Medulla oblongata (tissue), 1 donor: ENCODE results near the gene NTM.

Experiments
- DNase-seq: peaks from one replicate; pipeline ENCODE4 v3.0.0-alpha.2; 2015; ENCODE audit errors: extremely low spot score

Gene NTM

DNA sequence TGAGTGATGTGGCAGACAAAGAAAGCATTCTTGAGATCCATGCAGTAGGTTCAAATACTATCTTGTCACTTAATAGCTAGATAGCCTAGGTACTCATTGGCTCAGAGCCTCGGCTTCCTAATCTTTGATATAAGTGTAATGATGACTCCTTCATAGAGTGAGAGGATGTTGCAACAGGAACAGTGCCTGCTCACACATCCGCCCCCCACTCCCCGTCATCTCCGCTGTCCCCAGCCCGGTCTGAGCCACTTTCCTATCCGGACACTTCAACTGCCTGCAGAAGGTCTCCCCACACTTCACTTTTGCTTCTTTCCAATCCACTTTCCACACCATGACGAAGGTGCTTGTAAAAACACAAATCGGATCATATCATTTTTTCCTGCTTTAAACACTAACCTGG lies 128.8 kb downstream of the NTM start:
- peak; percentile 30 for DNase-seq

DNA sequence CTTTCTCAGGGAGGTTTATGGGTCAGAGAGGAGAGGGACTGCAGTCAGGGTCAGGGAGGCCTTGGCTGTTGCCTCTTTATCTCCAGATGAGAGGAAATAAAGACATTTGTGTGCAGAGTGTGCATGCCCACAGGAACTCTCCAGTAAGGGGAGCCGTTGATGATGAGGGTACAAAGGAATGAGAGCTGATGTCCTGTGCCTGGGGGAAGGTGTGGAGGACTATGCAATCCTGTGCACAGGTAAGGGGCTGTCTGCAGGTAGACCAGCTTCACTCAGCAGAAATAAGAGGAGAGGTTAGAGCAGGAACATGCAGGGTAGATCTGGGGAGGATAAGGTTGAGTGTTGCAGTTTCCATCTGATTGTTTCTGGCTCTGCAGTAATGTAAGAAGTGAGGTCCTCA lies 132.6 kb downstream of the NTM start:
- no peak for DNase-seq

GRCh38 chr11:131504199-131504949 lies 134.0 kb downstream of the NTM start:
- DNase-seq, result peak; percentile 77

GRCh38 chr11:131506348-131506747 lies 135.9 kb downstream of the NTM start:
- no peak for DNase-seq

GRCh38 chr11:131510662-131511061 lies 140.2 kb downstream of the NTM start:
- no peak for DNase-seq

- no peak for DNase-seq
These were observed 141.4 kb downstream of the NTM start for GRCh38 chr11:131511794-131512193.

DNA sequence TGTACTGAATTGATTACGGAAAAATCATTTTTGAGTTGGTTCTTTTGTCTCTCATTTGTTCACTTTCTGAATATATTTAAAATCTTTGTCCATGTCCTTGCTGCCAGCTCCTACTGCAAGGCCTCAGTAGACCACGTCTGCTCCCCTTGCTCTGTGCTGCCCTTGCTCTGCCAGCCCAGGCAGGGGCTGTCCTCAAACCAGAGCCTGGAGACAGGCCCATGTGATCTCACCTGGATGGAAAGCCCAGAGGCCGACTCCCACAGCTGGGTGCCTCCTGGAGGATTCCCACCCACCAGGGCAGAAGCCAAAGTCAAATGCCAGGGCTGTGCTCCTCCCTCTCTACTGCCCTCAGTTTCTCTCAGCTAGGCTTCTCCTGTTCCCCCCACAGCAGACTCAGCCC lies 141.8 kb downstream of the NTM start:
- DNase-seq, result no peak

DNA sequence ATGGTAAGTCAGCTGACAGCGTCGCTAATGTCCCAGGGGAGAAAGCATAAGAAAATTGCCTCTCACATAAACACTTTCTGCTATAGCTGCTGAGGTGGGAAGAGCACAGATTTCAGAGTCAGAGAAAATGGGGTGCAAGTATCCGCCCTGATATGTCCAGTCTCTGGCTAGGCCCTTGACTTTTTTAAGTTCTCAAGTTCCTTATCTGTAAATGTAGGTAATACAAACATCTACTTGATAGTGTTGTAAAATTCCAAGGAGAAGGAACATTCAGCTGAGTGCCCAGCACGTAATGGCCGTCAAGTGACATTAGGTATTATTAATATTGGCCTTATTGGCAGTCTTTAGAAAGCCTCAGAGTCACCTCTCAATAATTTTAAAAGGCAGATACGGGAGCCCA lies 143.6 kb downstream of the NTM start:
- no peak for DNase-seq

DNA sequence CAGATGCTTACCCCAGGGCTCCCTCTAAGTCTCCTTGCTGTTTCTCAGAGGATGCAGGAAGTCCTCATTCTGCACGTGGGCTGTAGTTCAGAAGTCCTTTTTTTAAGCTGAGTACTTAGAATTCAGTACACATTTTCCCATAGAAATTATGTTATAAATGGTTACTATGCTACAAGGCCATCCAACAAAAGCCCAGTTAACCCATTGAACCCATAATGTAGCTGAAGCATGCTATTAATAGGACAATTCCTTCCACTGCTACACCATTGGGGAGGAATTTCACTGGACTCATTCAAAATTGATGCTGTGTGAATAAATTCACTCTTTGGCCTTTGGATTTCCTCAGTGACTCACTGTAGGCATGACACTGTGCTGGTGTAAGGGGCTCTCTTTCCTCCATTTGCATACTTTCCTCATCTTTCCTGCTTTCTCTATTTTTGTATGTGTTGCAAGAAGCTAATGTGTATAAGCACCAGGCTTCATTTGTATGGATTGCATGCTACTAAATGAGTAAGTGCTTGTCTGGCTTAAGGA lies 148.0 kb downstream of the NTM start:
- no peak for DNase-seq

DNA sequence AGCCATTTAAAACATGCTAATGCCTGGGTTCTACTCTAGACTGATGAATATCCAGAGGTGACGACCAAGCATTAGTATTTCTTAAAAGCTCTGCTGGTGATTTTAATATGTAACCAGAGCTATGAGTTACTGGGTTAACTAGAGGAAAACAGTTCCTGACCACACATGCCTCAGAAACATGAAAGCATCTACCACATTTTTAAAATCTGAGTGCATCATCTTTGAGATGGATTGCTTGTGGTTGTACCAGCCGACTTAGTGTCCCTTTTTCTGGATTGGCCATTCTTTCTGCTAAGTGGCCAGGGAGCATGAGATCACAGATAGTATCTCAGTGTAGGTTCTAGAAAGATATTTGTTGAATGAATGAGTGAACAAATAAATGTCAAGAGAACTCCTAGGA lies 152.4 kb downstream of the NTM start:
- DNase-seq, result no peak

GRCh38 chr11:131530407-131530806 lies 160.0 kb downstream of the NTM start:
- DNase-seq, result peak; percentile 91

GRCh38 chr11:131533149-131533548 lies 162.7 kb downstream of the NTM start:
- DNase-seq, result peak; percentile 30

- peak; percentile 81 for DNase-seq
These were observed 163.6 kb downstream of the NTM start for GRCh38 chr11:131533998-131534397.

- DNase-seq, result peak; percentile 78
These were observed 164.2 kb downstream of the NTM start for GRCh38 chr11:131534611-131535010.

DNA sequence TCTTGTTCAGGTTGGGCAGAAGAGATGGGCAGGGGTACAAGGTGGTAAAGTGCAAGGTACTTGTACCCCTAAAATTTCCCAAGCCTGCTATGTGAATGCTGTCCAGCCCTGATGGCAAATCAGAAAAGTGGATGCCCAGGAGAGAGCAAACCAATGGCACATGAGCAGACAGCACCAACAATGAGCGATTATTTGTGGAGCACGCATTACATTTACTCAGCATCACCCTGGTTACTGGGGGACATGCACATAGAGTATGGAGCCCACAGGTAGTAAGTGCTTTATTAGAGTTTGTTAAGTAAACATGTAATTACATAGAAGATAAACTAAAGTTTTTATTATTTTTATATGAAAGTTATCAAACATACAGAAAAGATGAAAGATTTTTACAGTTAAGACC lies 165.7 kb downstream of the NTM start:
- peak; percentile 56 for DNase-seq

DNA sequence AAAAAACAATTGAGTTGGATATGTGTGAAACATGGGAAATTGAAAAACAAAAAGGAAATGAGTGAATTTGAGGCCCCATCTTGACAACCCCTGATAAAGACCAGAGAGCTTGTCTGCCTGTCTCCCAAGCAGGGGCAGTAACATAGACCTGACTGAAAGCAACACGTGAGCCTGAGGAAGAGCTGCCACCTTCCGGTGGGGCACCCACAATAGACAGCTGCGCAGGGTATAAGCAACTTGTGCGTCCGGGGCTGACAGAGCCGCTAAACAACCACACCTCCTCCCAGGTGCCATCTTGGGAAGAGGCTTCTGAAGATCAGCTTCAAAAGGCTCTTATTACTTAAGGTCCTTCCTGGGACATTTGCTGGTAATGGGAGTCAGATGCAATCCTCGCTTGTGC lies 166.8 kb downstream of the NTM start:
- DNase-seq, result no peak

GRCh38 chr11:131537748-131538147 lies 167.3 kb downstream of the NTM start:
- DNase-seq, result no peak

DNA sequence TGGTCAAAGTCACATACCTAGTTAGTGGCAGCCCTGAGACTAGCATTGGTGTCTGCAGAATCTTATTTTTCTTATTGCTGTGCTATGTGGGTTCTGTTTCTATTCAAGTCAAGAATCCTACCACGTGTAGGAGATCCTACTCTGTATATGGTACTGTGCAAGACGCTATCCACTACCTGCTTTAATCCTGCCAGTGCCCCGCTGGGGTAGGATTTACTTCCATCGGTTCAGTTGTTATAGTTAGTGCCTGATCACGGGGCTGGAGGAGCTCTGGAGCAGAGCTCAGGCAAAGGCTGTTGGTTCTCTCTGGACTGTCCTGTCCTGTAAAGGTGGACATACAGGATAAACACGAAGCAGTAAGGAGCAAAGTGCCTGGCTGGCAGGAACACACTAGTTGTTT lies 167.9 kb downstream of the NTM start:
- DNase-seq, result no peak

DNA sequence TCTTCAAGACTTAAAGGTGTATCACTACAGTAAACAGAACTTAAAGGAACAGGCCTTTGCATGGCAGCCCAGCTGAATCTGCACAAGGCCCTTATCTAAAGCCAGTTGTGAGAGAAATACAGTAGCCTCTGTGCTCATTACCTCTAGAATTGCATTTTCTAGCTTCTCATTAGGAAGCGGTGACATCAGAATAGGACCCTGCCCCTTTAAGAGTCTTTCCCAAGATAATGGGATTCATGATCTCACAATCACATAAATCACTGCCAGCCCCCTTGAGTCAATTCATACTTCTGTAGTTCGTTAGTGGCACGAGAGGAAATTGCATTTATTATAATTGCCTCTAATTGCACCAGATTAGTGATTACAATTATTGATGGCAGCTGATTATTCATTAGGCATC lies 170.3 kb downstream of the NTM start:
- no peak for DNase-seq

DNA sequence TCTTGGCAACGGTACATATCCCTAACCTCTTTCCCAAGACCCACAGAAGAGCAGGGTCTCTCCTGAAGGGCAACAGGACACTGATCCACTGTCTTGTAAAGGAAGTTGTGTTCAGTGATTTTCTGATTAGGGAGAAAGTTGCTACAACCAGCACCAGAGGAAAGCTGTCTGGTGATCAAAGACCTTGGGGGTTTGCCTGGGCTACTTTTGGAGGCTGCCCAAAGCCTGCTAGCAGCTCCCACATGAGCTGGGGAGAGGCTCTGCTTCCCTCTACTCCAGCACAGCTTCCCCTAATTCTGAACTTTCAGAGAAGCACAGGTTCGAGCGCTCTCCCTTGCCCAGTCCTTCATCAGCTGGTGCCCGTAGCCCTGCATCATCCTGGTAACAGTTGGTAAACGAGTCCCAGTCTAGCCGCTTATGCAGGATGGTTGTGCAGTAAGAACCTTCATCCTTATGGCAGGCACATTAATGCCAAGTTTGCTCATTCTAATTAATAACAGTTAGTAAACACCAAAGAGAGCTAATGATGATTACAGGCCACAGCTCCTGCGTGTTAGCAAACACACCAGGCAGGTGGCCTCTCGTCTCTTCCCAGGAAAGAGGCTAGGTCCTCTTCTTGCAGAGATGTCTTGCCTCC lies 173.1 kb downstream of the NTM start:
- no peak for DNase-seq

GRCh38 chr11:131544591-131544990 lies 174.2 kb downstream of the NTM start:
- no peak for DNase-seq

- DNase-seq, result peak; percentile 38
These were observed 175.9 kb downstream of the NTM start for GRCh38 chr11:131546218-131546895.

DNA sequence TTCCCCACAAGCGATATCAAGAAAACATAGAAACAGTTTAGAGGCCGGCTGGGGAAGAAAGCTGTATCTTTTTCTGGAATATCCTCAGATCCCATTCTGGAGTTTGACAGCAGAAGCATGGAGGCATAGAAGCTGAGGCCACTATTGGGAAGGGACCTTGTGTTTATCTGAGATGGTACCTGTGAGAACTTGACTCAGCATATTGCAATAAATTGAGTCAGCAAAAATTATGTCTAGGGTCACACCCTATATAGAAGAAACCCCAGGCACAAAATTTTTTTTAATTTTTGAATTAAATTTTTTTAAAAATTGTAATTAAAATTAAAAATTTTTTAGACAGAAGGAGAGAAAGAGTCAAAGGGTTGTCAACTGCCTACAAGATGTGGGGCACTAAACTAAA lies 178.7 kb downstream of the NTM start:
- DNase-seq, result no peak
